Medulla oblongata (tissue), 1 donor: ENCODE measurements around the gene MAN2B1.
"Not testable (repeated sequence)": the region's sequence is repeated elsewhere in the genome, so short reads cannot be mapped to it uniquely, and the experiment has no call there.

Experiments used
- DNase-seq: peaks from one replicate; pipeline ENCODE4 v3.0.0-alpha.2; 2015; ENCODE audit errors: extremely low spot score

The MAN2B1 gene

GRCh38 chr19:12666265-12667048 is at the start of gene MAN2B1, which contains the start of gene WDR83:
Gene MAN2B1 (minus strand): TSS chr19:12666742. CDS start chr19:12666701, 41 bp downstream.
Gene WDR83 (plus strand): TSS chr19:12666807. CDS start chr19:12669791, 2,984 bp downstream.
- DNase-seq, result peak; percentile 87

- no peak for DNase-seq
These were observed 49.4 kb upstream of the MAN2B1 start for GRCh38 chr19:12715929-12716328.

GRCh38 chr19:12715102-12715501 is 48.6 kb upstream of the MAN2B1 start:
- no peak for DNase-seq

GRCh38 chr19:12713304-12713703 is 46.8 kb upstream of the MAN2B1 start:
- DNase-seq, result not testable (repeated sequence)

- not testable (repeated sequence) for DNase-seq
These were observed 45.5 kb upstream of the MAN2B1 start for GRCh38 chr19:12712077-12712476.

GRCh38 chr19:12711187-12711586 is 44.6 kb upstream of the MAN2B1 start:
- DNase-seq, result no peak

GRCh38 chr19:12708641-12709040 is 42.1 kb upstream of the MAN2B1 start:
- DNase-seq, result no peak

GRCh38 chr19:12706332-12706718 is 39.8 kb upstream of the MAN2B1 start:
- no peak for DNase-seq

- no peak for DNase-seq
These were observed 39.3 kb upstream of the MAN2B1 start for GRCh38 chr19:12705654-12706331.

- DNase-seq, result no peak
These were observed 38.6 kb upstream of the MAN2B1 start for GRCh38 chr19:12705169-12705568.

- no peak for DNase-seq
These were observed 36.5 kb upstream of the MAN2B1 start for GRCh38 chr19:12703046-12703445.

GRCh38 chr19:12701596-12702282 is 35.2 kb upstream of the MAN2B1 start:
- DNase-seq, result no peak

GRCh38 chr19:12698138-12698537 is 31.6 kb upstream of the MAN2B1 start:
- no peak for DNase-seq

- not testable (repeated sequence) for DNase-seq
These were observed 30.9 kb upstream of the MAN2B1 start for GRCh38 chr19:12697425-12697824.

GRCh38 chr19:12696366-12697335 is 30.1 kb upstream of the MAN2B1 start, which contains the start of gene FBXW9:
Gene FBXW9 (minus strand): TSS chr19:12696631. CDS start chr19:12696581, 50 bp downstream.
- DNase-seq, result peak; percentile 96

GRCh38 chr19:12695997-12696365 is 29.4 kb upstream of the MAN2B1 start:
- no peak for DNase-seq

- DNase-seq, result no peak
These were observed 29.0 kb upstream of the MAN2B1 start for GRCh38 chr19:12695514-12695913.

- DNase-seq, result no peak
These were observed 28.6 kb upstream of the MAN2B1 start for GRCh38 chr19:12695096-12695495.

GRCh38 chr19:12694641-12695040 is 28.1 kb upstream of the MAN2B1 start:
- no peak for DNase-seq

- no peak for DNase-seq
These were observed 26.4 kb upstream of the MAN2B1 start for GRCh38 chr19:12692960-12693359.

GRCh38 chr19:12689581-12690216 is 23.2 kb upstream of the MAN2B1 start:
- no peak for DNase-seq
